Fibroblast of the conjunctiva (primary cell): Measurements from ENCODE around the gene SV2C.

Experiments used
- DNase-seq: peaks from one replicate; pipeline ENCODE4 v3.0.0-alpha.2; 2010; ENCODE audit warnings: low read depth

SV2C gene

DNA sequence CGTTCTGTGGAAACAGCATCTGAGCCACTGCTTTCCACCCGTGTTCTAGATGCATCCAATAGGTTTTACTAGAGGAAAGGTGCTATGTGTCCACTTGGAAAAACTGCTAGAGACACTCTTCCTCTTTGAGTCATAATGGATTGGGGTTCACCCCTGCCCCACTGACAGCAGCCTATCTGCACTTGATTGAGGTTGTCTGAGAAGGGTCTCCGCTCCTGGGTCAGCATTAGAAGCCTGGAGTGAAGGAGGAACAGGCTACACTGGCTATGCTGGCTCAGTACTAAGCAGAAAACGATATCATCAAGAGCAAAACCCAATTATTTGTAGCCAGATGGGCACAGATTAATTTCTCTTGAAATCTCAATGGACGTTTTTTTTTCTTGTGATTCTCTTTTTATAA is 167.3 kb downstream of the SV2C start:
- no peak for DNase-seq

- DNase-seq: no peak
Measured at GRCh38 chr5:76251656-76252055, 168.5 kb downstream of the SV2C start.

DNA sequence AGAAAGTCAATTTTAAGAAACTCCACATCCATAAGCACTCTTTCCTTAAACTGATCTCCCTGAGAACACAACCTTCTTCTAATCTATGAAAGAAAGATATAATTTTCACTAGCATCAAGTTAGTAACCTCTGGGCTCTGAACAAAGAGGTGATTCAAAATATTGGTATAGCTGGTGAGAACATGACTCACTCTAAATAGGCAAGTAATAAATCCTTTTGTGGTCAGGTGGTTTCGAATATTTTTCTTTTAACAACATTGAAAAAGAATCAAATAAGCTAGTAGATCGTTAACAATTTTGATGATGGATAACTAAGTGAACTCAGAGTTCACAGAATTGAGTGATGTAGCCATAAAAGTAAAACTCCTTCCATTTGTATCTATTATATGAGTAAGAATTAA is 169.3 kb downstream of the SV2C start:
- DNase-seq: no peak

GRCh38 chr5:76256116-76256889 is 173.1 kb downstream of the SV2C start:
- peak; percentile 33 for DNase-seq

DNA sequence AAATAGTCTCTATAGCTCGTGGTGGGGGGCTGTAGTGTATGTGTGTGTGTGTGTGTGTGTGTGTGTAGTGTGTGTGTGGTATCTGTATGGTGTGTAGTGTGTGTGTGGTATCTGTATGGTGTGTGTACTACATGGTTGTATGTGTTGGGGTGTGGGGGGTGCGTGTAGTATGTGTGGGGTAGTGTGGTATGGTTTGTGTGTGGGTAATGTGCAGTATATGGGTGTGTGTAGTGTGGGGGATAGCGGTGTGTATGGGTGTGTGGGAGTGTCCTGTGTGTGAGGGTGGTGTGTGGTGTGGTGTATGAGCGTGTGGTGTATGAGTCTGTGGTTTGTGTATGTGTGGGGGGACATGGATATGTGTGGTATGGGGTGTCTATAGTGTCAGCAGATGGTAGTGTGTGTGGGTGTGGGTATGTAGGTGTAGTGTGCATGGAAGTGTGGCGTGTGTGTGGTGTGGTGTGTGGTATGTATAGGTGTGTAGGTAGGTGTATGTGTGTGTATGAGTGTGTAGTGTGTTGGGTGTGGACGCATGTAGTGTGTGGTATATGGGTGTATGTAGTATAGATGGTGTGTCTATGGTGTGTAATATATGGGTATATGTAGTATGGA is 174.1 kb downstream of the SV2C start:
- no peak for DNase-seq

DNA sequence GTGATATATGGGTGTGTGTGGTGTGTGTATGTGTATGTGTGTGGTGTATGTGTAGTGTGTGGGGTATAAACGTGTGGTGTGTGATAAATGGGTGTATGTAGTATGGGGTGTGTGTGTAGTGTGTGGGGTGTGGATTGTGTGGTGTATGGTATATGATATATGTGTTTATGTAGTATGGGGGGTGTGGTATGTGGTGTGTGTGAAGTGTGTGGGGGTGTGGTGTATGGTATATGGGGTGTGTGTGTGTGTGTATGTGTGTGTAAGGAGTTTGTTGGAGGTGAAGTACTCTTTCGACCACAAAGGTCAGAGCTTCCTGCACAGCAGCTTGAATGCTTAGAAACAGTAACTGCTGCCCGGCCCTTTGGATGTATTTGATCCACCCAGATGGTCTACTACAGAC is 174.7 kb downstream of the SV2C start:
- no peak for DNase-seq

- no peak for DNase-seq
Measured at GRCh38 chr5:76264681-76265080, 181.5 kb downstream of the SV2C start.

GRCh38 chr5:76269259-76269931 is 186.2 kb downstream of the SV2C start:
- DNase-seq: no peak

- DNase-seq: no peak
Measured at GRCh38 chr5:76269932-76270610, 186.9 kb downstream of the SV2C start.

DNA sequence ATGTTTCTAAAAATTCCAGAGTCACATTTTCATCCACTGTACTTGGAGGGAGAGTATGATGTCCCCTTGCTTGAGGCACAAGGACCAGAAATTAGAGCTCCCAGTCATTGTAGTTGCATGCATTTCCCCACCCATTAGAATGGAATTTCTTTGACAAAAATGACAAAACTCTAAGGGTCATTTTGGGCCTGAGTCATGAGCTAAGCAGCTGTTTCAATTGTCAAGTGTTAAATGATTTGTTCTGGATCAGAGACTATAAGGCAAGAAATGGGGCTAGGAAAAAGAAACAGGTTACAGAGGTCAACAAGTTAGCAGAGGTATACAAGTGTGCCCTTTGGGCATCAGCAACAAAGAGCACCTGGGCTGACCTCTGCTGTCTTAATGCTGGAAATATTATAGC is 188.7 kb downstream of the SV2C start:
- no peak for DNase-seq

DNA sequence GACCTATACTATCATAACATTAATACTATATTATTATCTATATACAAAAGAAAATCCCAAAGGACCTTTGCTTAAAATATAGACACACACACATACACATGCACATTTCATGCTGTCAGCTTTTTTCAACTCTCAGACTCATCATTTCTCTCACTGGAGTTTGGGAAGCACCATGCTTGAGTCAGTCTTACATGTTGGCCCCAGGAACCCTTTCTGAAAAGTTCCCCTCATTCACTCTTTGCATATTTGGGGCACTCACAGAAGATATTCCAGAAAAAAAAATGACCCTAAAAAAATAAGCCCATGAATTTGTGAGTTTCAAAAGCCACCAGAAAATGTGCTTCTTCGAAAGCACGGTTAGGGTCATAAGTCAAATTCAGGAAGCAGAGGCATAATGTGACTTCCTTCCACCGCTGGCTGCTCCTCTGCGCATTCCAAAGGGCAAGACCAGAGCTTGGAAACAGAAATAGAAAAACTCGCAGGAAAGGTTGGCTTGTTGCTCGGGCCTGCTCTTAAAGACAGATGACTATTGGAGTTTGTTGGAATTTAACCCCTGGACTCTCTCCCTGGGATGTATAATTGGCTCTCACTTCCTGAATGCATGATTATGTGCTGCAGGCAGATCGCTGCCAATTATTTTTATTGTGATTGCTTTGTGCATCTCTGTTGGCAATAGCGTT is 190.2 kb downstream of the SV2C start:
- no peak for DNase-seq

GRCh38 chr5:76274571-76274970 is 191.4 kb downstream of the SV2C start:
- no peak for DNase-seq

DNA sequence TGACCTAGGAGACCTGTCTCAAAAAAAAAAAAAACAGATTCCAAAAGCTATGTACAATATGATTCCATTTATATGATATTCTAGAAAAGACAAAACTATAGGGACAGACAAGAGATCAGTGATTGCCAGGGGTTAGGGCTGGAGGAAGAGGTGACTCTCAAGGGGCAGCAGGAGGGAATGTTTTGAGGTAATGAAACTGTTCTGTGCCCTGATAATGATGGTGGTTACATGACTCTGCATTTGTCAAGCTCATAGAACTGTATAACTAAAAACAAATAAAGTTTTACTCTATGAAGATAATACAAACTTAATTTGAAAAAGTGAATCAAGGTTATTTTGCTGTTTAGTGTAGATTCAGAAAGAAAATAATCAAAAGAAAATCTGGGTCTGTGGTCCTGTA is 194.6 kb downstream of the SV2C start:
- DNase-seq: no peak

GRCh38 chr5:76278261-76278789 is 195.1 kb downstream of the SV2C start:
- no peak for DNase-seq

DNA sequence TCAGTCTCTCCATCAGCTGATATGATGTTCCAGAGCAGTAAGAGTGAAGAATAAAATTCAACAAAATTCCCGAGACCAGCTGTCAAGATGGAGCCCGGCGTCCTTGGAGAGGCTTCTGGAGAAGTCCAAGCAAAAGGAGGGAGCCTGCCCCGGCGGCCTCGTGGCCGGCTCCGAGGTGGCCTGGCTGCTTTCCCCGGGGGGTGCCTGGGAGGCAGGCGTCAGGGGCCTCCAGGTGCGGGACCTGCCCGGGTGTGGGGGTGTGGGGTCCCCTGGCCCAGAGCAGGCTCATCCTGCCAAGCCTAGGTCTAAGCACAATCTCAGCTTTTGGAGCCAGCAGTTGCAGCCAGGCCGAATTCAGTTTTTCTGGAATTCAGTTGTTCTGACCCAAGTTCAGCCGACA is 197.3 kb downstream of the SV2C start:
- DNase-seq: no peak

- DNase-seq: no peak
Measured at GRCh38 chr5:76283670-76284069, 200.5 kb downstream of the SV2C start.

DNA sequence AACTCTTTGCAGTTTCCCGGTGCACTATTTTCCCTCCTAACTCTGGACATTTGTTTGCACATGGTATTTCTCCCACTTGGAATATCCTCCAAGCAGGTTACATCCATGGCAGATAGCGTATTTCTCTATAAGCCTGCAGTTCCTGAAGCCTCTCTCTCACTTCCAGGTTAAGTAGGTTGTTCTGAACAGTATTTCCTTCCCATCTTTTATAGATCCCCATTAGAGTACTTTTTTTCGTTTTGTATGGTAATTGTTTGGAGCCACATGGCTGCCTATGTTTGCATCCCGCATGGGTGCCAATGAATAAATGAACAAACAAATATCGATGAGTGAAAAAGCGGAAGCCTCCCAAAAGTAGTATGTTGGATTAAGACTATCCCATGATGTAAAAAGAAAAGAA is 206.5 kb downstream of the SV2C start:
- no peak for DNase-seq

GRCh38 chr5:76290321-76290757 is 207.2 kb downstream of the SV2C start:
- no peak for DNase-seq

DNA sequence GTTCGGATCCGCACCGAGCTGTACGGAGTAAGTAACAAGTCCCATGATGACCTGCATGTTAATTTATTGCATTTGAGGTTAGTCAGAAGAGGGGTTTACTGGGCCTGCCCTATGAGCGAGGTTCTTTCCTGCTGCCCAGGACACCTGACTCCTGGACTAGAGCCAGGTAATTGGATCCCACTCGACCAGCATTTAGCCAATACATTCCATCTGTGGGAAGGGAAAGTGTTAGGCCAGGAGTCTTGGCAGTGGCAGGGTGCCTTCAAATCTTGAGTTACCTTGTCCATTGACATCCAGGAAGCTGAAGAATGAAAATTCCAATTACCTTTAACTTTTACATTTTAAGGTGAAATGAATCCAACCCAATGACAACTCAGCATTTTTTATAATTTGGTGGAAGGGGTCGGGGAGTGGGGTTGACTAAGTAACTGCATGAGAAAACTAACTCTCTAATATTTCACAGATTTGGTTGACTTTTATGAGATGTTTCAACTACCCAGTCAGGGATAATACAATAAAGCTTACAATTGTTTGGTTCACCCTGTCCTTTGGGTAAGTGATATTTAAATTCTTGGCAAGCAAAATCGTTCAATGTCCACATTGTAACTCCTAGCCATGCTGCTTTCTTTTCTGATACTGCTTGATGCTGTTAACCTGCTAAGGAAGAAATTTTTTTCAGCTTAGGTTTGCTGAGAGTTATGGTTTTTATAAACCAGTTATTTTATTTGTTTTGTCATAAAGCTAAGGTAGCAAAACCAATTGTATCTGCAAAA is 208.3 kb downstream of the SV2C start:
- DNase-seq: no peak

DNA sequence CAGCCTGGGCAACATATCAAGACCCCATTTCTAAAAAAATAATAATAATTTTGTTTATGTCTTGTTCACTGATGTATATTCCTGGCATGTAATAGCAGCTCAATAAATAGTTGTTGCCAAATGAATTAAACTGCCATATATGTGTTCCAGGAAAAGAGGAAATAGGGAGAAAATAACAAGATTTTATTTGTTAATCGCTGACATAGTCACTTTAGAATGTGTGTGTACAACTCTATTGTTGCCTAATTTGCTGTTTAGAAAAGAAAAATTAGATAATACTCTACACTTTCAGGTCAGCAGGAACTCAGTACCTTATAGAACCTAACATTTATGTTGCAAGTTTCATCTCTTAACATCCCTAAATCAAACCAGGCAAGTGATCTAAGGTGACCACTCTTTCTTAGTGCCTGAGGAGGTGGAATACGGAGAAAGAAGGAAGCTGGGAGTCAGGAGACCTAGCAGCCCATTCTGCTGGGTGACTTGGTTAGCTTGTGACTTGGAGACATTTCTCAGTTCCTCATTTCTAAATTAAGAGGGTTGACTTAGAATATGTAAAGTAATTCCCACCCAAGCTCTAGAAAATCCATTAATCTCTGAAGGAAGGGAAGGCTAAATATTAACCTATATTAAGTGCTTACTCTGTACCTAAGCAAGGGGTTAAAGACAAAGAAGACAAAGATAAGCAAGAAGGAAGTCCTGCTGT is 209.6 kb downstream of the SV2C start:
- no peak for DNase-seq
